Measurements from ENCODE around the gene EDN2.

The EDN2 gene

DNA sequence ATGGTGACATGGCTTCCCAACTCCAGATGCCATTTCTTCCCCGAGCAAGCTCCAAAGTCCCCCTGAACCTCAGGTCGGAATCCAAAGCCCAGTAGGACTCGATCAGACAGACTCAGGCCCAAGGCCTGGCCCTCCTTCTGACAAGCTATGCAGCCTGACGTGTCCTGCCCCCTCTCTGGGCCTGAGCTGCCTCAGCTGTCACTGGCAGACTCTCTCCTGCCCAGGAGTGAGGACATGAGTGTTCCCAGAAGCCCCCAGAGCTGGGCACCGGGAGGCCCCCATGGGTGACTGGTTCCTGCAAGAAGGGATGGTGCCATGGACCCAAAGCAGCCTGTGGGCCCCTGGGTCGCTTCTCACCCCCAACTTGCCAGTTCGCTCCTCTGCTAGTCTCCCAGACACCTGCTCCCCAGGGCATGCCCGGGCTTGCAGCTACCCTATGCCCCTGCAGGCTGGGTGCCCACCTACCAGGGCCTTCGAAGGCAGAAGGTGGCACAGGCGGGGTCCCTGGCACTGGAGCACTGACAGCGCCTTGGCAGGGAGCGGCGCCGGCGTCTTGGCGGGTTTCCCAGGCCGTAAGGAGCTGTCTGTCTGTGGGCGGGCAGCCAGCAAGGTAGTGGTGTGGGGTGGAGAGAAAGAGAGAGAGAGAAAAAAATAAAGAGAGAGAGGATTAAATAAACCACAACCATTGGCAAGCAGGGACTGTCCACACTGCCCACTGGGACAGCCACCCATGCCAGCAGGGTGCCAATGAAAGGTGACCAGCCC, 2.3 kb downstream of the EDN2 start:
- no peak for DNase-seq

- no peak for DNase-seq
These were observed 3.2 kb downstream of the EDN2 start for GRCh38 chr1:41481109-41481775.

GRCh38 chr1:41480204-41481108, 4.0 kb downstream of the EDN2 start:
- no peak for DNase-seq

- DNase-seq, result no peak
These were observed 4.7 kb downstream of the EDN2 start for GRCh38 chr1:41479808-41480160.

DNA sequence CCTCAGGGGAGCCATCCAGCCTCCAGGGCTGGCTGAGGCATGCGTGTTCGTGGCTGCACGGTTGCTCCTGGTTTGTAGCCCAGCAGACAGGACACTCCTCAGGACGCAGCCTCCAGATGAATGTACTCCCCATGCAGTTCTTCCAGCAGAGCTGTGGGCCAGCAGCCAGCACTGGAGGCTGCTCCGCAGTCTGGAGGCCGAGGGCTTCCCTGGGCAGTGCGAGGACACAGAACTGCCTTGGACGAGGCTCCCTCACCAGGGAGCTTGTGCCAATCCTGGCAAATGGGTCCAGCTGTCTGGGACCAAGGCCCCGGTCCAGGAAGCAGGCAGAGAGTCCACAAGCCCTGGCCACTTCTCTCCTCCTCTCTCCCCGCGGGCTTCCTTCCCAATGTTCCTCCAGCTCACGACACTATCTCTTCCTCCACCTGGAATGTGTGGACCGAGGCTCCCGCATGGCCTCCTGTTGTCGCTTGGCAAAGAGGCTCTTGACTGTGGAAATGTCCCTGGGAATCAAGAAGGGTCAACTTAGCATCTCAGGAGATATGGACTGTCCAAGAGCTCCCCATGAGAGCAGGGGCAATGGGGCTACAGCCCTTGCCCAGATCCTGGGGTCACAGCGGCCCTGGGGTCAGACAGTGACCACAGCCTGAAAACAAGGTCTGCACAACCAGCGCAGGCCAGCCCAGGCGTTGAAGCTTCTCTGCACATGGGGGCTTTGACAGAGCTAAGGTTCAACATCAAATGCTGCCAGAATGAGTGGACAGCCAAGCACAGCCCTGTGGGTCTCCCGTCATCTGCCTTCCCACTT, 5.3 kb downstream of the EDN2 start:
- no peak for DNase-seq

- DNase-seq, result no peak
These were observed 6.2 kb downstream of the EDN2 start for GRCh38 chr1:41478118-41478748.

DNA sequence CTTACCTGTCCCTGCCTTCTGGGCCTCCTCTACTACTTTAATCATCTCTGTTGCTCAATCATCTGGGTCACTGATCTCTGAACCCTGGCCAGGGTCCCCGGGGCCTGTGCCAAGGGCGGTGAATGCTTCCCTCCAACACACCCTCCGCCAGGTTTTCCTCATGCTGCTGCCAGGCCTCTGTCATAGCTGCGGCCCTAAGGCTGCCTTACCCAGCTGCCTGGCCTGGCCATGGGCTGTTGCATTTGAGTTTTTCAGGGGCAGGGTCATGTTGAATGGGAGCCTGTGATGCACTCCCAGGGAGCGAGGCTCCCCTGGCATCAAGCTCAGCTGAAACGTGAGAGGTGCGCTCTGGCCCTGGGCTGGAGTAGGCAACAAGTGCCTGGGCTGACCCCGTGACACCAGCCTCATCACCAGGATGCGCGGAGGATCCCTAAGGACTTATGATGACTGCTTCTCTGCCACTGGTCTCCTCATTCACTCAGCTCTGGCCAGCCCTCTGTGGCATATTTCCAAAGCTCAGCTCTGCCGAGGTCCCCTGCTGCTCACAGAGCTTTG, 7.6 kb downstream of the EDN2 start:
- DNase-seq, result no peak

DNA sequence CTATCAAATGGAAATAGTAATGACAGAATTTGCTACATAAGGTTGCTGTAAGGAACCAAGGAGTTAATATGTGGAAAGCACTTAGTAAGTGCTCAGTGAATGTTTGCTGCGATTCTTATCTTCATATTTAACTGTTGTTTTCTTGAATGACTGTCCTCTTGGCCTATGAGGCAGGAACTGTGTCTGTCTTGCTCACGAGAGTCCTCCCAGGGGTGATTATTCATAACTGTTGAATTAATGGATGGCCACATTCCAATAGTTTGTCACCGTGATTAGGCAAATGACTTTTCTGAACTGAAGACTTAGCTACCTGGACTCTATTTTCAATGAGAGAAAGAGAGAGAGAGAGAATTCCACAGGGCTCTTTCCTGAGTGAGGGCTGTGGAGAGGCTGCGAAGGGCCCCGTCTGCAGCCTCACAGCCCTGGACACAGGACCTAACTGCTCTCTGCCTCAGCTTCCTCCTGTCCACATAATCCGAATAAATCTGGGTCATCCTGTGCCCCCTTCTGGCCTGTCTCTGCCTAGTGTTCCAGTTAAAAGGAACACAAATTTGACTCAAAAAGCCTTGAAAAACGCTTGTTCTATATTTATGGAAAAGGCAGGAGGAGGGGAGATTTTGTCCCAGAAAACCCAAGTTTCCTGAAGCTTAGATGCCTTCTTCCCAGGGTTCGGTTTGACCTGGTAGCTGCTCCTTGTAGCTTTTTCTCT, 8.5 kb downstream of the EDN2 start:
- no peak for DNase-seq

DNA sequence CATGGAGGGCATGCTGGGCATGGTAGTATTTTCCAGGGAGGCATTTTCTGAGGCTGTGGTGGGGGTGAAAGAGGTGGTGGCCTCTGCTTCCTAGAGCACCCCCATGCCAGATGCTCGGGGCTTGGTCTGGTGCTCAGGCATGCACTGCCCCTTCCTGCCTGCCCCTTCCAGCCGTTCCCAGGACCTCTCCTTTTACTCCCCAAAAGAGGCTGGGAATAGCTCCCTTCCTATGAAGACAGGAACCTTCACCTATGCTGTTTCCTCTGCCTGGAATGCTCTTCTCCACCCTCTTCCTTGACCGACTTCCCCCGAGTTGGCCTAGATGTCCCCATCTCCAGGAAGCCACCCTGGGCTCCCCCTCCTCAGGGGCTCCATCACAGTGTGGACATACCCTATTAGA, 9.1 kb downstream of the EDN2 start:
- DNase-seq, result no peak

- DNase-seq, result no peak
These were observed 9.8 kb downstream of the EDN2 start for GRCh38 chr1:41474490-41475271.

DNA sequence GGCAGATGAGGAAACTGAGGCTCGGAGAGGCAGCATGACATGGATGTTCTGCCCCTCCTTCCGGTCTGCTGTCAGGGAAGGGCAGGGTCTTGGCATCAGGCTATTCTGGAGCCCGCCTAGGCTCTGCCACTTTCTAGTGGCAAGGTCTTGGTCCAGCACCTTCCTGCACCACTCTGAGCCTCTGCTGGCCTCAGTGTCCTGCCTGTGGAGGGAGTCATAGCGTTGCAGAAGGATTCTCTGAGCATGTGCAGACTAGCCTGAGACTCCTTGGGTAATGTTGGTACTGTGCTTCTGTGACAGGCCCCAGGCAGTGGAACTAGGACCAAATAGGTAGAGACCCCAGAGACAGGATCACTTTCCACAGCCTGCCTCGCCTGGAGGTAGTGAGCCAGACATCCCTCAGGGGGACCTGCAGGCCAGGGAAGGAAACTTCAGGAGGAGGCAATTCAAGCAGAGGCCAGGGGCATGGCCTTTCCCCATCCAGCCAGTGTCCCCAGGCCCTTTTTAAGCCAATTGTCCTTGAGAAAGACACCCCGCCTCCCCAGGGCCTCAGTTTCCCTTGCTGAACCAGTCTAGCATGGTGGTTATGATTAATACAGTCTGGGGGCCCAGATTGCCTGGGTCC, 10.6 kb downstream of the EDN2 start:
- no peak for DNase-seq

- no peak for DNase-seq
These were observed 12.8 kb downstream of the EDN2 start for GRCh38 chr1:41471658-41472057.

GRCh38 chr1:41469706-41470105, 14.8 kb downstream of the EDN2 start:
- no peak for DNase-seq

- DNase-seq, result no peak
These were observed 16.2 kb downstream of the EDN2 start for GRCh38 chr1:41468122-41468762.

- no peak for DNase-seq
These were observed 16.8 kb downstream of the EDN2 start for GRCh38 chr1:41467673-41468072.

DNA sequence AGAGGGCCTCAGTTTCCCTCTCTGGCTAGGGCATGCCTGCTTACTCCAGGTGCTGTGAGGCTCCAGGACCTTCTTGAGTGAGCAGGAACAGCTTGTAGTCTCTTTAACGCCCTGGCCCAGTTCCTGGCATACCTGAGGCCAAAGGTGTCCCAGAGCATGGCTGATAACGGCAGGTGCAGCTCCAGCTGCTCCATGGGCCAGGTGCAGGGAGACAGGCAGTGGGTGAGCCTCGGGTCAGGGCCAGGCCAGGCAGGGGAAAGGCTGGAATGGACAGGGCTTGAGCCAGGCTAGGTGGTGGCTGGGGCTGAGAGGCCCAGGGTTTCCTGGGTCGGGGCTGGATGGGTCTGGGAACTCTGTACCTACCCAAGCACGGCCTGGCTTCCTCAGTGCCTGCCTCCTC, 18.3 kb downstream of the EDN2 start:
- no peak for DNase-seq

DNA sequence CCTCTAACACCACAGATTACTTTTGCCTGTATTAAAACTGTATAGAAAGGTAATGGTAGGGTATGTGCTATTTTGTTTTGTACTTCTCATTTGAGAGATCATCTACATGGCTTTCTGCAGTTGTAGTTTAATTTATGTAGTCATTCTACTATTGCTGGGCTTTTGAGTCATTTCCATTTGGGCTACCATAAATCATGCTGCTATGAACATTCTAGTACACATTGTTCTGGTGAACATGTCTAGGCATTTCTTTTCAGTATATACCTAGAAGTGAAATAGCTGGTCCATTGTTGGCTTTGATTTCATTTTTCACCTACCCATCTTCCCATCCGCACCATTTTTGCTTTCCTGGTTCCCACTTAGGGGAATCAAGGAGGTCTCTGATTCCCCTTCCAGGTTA, 18.7 kb downstream of the EDN2 start:
- no peak for DNase-seq

DNA sequence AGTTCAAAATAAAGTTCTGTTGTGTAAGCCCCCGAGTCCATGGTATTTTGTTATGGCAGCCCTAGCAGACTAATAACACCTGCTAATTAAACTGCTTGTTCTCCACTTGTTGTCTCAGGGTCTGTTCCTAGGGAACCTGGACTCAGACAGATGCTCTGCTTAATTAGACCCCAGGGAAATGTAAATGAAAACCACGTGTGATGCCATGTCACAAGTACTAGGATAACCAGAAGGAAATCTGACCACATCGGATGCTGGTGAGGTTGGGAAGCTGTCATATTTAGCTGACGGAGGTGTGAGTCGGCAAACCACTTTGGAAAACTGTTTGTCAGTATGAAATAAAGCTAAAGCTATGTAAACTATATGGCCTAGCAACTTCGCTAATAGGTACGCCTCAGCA, 19.6 kb downstream of the EDN2 start:
- DNase-seq, result no peak

DNA sequence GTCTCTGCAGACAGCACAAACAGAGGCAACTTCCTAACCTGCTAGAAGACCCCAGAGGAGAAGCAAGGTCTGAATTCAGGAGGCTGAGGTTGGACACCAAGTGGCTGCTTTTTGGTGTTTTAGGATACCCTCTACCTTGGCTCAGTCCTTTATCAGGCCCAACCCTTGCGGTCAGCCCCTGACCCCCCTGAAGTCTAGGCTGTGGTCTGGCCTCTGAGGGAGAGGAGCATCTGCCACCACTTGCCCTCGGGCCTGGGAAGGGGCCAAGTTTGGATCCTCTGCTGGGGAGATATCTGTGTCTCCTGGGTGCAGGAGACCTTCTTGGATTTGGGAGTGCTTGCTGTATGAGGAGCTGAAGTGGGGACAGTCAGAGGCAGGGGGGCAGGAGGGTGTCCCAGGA, 21.0 kb downstream of the EDN2 start:
- no peak for DNase-seq

GRCh38 chr1:41462680-41463004, 21.8 kb downstream of the EDN2 start:
- DNase-seq, result no peak
